ENCODE data around the gene SP140. TPM values are rescaled to one million over a fixed set of nuclear protein-coding genes. Genes with fewer than 3 reads are reported as not detected.

SP140 gene
- total and polyA plus RNA-seq, 10 of the 15 experiments (the other 5 are each of a cell fraction or from before 2014, with no cell fraction given): 61.7 to 164 (median 90.7) TPM

- TF ChIP-seq REST (IDR thresholded peaks at IDR 0.05; ENCODE audit: low read depth, low read length) (no peak), HDGF (IDR thresholded peaks at IDR 0.05) (no peak), ZNF207 (IDR thresholded peaks at IDR 0.05; ENCODE audit: borderline replicate concordance) (no peak), CTCF (IDR thresholded peaks at IDR 0.05 in 2 of 3, conservative IDR thresholded peaks at IDR 0.05 in 1 of 3; ENCODE audit: control insufficient read depth in 2 of 3, extremely low read depth in 1 of 3, insufficient read depth in 1 of 3, low read depth in 3 of 3, low read length in 3 of 3) (peak; percentile 40 to 77 (median 44); a peak in 4 of 6 replicates), RBBP5 (conservative IDR thresholded peaks at IDR 0.05) (no peak), NFIC (IDR thresholded peaks at IDR 0.05; ENCODE audit: low read depth, low read length) (peak; percentile 91), RUNX3 (IDR thresholded peaks at IDR 0.05; ENCODE audit: low read length) (peak; percentile 45; the same call in 1 of the 2 replicates), CBX3 (IDR thresholded peaks at IDR 0.05; ENCODE audit: borderline replicate concordance, low read depth) (no peak), ZBTB11 (CRISPR knock-in tag; IDR thresholded peaks at IDR 0.05) (no peak), SRF (IDR thresholded peaks at IDR 0.05; ENCODE audit: low read depth in 2 of 2, low read length in 2 of 2) (0 out of 4 replicates have a peak, but pooled peaks of 1 of the 2 experiments have one; percentile 16), POLR2AphosphoS5 (IDR thresholded peaks at IDR 0.05; ENCODE audit: low read length) (0 out of 2 replicates have a peak, but pooled peaks have one; percentile 23), TBL1XR1 (IDR thresholded peaks at IDR 0.05; ENCODE audit: low read depth, low read length) (no peak), IRF5 (IDR thresholded peaks at IDR 0.05; ENCODE audit: borderline replicate concordance) (no peak), RCOR1 (conservative IDR thresholded peaks at IDR 0.05; ENCODE audit: low read depth, low read length) (no peak), ATF2 (IDR thresholded peaks at IDR 0.05; ENCODE audit: low read length) (peak; percentile 81), MAX (IDR thresholded peaks at IDR 0.05; ENCODE audit: low read depth, low read length) (peak; percentile 43; the same call in 1 of the 2 replicates), CBX5 (IDR thresholded peaks at IDR 0.05; ENCODE audit: low read depth) (peak; percentile 17; the same call in 1 of the 2 replicates), ZNF24 (IDR thresholded peaks at IDR 0.05) (no peak)
Observed at GRCh38 chr2:230202430-230203109, 23.0 kb upstream of the SP140 start (continued).

Data from GM12878 (cell line).